Measurements from ENCODE around the gene BRINP2.
"Not testable (repeated sequence)": the region's sequence is repeated elsewhere in the genome, so short reads cannot be mapped to it uniquely, and the experiment has no call there.

The BRINP2 gene

GRCh38 chr1:177281901-177282300, 111.1 kb downstream of the BRINP2 start:
- DNase-seq: no peak

DNA sequence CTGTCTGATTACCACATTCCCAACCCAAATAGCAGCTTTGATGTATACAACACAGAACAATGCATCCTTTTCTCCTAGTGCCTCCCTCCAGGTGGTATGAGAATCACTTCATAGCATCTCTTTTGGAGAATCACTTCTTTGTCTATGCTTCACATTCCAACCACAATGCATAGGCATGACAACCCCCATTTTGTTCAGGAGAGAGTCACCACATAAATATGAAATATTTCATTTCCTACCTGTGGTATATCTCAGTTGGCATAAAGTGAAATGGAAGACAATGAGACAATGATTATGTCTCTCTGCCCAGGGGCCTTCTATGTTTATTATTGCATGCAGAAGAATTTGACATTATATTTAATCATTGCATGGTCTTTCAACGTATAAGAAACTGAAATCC, 112.2 kb downstream of the BRINP2 start:
- DNase-seq: no peak

DNA sequence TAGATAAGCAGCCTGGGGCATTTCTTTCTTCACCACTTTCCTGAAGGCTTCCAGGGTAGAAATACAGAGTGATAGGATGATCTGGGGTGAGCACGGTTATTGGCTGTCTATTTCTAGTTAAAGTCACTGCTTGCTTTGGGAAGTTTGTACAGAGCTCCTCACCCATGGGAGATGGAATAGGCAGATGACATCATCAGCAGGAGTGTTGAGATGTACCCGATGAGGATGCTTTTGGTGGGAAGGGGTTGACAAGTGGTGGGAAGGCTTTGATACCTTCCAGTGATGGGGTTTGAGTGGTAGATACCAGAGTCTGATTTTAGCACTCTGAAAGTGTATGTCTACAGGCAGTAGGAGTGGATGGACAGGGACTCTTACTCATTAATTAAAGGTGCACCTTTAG, 112.6 kb downstream of the BRINP2 start:
- DNase-seq: no peak

GRCh38 chr1:177286396-177286795, 115.6 kb downstream of the BRINP2 start:
- no peak for DNase-seq

- no peak for DNase-seq
These were observed 116.5 kb downstream of the BRINP2 start for GRCh38 chr1:177287270-177287669.

GRCh38 chr1:177287994-177288393, 117.2 kb downstream of the BRINP2 start:
- no peak for DNase-seq

GRCh38 chr1:177289532-177289931, 118.8 kb downstream of the BRINP2 start:
- DNase-seq: no peak

DNA sequence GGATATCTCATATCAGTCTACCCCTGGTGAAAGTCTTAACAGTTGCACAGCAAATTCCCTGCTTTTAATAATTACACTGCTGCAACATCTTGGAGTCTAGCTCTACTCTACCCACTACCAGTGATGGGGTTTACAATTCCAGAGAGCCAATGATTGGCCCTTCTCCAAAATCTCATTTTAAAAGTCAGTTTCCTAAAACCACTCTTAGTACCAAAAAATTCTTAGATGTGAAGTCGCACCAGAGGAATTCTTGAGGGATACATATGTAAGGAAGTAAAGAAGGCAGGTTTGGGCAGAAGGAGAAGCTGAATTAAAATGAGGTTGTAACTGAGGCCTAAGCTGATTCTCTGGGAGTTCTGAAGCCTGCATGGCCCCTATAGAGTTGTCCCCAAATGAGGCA, 129.7 kb downstream of the BRINP2 start:
- DNase-seq: no peak

- no peak for DNase-seq
These were observed 130.8 kb downstream of the BRINP2 start for GRCh38 chr1:177301425-177302124.

DNA sequence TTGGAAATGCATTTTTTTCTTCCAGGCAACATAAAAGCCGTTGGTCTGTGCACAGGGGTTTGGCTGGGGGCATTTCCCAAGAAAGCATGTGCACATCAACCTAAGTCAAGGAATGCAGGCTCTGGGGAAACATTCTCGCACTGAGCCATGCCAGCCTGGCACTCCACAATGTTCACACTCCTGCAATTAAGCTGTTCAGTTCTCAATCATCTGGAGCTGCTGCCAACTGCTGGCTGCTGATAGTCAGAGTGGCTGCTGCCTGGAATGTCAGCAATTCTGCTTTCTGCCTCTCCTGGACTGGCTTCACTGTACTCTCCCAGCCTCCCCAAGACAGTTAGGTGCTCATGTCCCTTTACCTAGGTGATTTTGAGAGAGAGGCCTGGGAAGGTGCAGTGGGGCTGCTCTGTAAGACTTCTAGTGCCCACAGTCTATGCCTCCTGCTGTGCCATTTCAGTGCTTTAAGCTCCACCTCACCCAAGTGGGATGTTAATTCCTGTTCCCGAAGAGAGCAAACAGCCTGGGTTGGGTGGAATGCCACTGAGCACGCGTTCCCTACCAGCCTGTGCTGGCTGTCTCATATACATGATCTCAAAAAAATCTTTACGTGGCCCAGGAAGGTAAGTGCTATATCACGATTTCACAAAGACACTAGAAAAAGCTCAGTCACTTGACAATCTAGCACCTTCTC, 131.7 kb downstream of the BRINP2 start:
- DNase-seq: no peak

DNA sequence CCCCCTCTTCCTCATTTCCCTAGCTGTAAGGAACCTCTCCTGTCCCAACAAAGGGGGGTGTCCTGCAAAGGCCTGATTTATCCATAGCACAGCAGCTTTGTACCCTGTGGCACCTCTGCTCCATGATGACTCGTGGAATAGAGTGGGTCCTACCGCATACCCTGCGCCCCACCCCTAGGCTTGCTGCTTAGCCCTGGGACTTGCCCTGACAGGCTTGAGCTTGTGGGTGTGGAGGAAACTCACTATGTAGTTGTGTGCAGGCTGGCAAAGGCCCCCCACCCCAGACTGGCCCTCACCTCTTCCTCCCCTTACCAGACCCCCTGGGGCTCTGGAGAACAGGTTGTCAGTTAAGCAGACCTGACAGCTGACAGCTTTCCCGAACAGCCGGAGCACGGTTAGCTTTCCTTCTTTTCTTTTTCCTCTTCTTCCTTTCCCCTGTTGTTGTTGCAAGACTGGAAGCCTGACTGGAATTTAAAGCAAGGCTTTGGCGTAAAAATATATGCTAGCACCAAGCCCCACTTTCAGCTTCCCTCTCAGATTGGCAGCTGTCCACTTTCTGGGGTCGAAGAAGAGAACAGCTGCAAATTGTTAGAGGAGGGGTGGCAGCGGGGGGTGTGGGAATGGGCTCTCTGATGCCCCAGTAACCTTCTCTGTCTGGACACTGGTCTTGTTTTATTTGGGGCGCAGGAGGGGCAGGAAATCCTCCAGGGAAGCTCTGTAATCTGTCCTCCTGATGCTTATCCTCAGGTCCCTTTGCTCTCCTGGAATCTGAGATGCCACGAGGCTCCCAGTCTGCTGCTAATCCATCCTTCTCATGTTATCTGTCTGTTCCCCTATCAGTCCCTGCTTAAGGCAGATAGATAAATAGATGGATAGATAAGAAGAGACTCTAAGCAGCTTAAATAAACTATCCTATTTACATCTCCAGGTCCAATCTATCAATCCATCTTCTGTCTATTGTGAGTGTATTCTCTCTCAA, 134.6 kb downstream of the BRINP2 start:
- DNase-seq: no peak

DNA sequence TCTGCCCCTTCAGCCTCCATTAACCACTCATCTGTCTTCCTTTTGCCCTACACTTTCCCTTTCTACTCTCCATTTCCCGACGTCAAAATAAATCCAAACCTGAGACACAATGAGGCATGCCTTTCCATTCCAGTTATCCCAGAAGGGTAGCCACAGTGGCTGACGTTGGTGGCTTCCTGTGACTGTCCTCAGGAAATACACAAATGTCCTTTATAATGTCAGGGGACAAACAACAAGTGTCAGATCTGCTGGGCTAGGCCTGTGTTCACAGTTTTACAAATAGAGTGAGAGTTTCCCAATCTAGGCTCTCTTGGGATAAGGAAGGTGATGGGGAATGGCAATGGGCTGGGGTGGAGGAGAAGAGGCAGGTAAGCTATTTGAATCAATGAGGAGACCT, 135.3 kb downstream of the BRINP2 start:
- DNase-seq: no peak

DNA sequence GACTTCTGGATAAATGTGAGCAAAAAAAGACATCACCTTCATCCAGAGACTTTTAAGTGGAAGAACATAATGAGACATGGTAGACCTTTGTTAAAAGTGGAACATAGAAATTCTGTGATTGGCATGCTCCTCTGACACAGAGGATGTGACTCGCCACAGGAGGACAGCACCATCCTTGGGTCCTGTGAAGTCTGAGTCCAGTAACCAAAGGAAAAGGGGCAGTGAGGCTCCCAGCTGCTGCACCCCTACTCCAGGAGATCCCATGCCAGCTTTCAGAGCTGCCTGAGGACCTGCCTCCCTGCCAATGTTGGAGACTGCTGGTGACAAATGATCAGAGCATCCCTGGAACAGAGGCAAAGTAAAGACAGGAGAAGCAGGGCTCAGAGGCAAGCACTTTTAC, 136.2 kb downstream of the BRINP2 start:
- no peak for DNase-seq

DNA sequence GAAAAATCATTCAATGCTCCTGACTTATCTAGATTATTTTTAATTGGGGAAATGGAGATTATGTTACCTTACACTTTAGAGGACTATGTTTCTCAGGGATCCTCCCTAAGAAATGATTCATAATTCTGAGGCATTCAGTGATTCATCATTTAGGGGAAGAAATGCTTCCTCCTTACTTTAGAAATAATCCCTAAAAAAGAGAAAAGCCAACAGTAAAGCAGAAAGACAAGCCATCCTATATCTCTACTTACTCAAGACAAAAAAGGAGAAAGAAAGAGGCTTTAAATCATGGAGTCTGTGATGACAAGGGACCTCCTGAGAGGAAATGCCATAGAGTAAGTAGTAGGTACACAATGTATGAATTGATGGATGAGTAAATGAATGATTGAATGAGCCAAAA, 137.0 kb downstream of the BRINP2 start:
- no peak for DNase-seq

- DNase-seq: no peak
These were observed 139.1 kb downstream of the BRINP2 start for GRCh38 chr1:177309880-177310279.

DNA sequence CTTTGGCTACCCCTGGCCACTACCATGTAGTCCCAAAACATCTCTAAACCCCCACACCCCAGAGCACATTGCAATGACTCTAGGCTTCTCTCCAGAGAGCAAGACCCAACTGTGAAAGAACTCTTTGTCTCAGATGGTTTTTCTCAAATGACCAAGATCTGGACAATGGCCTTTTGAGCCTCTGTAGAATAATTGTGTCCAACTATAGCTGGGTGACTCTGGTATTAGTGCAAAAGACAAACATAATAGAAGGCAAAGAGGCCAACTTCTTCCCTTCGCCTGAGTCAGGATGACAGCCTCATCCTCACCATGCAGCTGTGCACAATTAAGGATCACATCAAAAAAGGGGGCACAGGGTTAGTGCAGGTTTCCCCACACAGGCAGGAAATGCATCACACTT, 139.6 kb downstream of the BRINP2 start:
- no peak for DNase-seq

DNA sequence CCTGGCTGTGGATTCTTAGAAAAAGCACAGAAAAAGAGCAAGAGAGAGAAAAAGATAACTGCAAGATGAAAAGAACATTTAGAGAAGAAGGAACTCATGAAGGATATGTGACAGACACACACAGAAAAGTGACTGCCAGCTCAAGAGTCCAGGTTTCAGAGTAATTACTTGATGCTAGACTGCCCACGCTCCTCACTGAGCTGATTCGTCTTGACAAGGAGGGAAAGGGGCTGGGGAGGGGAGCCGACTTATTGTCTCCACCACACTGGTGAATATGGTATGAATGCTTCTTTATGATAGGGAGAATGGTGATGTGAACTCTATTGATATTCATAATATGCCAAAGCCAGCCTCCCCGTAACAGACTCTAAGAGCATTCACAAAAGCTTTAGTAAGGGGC, 140.4 kb downstream of the BRINP2 start:
- DNase-seq: no peak

DNA sequence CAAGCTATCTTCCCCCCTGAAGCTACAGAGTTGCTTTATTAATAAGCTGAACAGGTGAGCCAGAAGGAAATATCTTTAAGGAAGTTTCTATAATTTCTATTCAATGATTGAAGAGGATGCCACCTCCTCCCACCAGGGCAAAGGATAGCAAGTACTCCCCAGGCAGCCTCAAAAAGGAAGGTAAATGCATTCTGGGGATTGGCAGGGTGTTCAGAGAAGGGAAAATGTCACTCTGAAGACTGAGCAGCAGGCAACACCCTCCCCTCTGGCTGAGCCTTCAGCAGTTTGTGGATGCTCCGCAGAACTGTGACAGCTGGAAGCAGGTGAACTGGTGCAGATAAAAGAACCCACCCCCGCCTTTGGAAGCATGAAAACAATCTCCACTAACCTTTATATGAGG, 140.8 kb downstream of the BRINP2 start:
- no peak for DNase-seq

DNA sequence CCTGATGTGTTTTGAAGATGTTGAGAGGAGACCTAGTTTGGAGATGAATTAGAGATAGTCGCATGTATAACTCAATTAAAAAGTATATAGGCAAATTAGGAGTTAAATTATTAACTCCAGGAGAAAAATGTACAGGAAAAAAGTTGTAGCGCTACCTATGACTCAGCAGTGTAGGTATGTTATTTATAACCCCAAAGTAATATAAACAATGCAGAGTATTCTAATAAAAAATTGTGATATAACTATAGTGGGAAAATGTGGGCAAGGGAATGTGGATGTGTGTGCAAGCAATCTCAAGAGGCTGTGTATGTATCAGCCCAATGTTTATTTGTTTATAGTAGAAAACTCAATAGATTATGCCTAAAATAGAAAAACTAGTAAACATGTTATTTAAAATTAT, 144.5 kb downstream of the BRINP2 start:
- no peak for DNase-seq

DNA sequence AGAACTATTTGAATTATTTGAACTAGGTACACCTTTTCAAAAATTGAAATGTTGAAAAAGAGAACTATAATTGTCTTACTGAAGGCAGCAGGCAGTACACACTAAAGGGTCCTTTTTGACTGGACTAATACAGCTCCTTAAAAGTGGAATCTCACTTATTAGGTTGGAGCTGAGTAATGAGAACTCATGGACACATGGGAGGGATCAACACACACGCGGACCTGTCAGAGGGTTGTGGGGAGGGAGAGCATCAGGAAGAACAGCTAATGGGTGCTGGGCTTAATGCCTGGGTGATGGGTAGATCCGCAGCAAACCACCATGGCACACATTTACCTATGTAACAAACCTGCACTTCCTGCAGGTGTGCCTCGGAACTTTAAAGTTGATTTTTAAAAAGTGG, 145.0 kb downstream of the BRINP2 start:
- DNase-seq: no peak

- not testable (repeated sequence) for DNase-seq
These were observed 150.7 kb downstream of the BRINP2 start for GRCh38 chr1:177321434-177321833.

GRCh38 chr1:177328251-177328650, 157.5 kb downstream of the BRINP2 start:
- DNase-seq: no peak

GRCh38 chr1:177329871-177330270, 159.1 kb downstream of the BRINP2 start:
- no peak for DNase-seq
